ENCODE results near the gene TREH.

TREH gene

GRCh38 chr11:118666371-118666770 lies 13.1 kb downstream of the TREH start:
- FAIRE-seq = no peak
- TF ChIP-seq, protein P1, sequence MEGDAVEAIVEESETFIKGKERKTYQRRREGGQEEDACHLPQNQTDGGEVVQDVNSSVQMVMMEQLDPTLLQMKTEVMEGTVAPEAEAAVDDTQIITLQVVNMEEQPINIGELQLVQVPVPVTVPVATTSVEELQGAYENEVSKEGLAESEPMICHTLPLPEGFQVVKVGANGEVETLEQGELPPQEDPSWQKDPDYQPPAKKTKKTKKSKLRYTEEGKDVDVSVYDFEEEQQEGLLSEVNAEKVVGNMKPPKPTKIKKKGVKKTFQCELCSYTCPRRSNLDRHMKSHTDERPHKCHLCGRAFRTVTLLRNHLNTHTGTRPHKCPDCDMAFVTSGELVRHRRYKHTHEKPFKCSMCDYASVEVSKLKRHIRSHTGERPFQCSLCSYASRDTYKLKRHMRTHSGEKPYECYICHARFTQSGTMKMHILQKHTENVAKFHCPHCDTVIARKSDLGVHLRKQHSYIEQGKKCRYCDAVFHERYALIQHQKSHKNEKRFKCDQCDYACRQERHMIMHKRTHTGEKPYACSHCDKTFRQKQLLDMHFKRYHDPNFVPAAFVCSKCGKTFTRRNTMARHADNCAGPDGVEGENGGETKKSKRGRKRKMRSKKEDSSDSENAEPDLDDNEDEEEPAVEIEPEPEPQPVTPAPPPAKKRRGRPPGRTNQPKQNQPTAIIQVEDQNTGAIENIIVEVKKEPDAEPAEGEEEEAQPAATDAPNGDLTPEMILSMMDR (IDR thresholded peaks at IDR 0.05; ENCODE audit: insufficient read depth, missing control alignments) = no peak
- DNase-seq (ENCODE audit: insufficient read length, low spot score) = no peak

- FAIRE-seq (no peak), DNase-seq (ENCODE audit: insufficient read length, low spot score) (no peak)
- TF ChIP-seq, protein P1 (IDR thresholded peaks at IDR 0.05; ENCODE audit: insufficient read depth, missing control alignments) = no peak
Measured at GRCh38 chr11:118663902-118664301, 15.5 kb downstream of the TREH start.

- TF ChIP-seq, protein P1 (IDR thresholded peaks at IDR 0.05; ENCODE audit: insufficient read depth, missing control alignments) = no peak
- FAIRE-seq (no peak), DNase-seq (ENCODE audit: insufficient read length, low spot score) (no peak)
Measured at GRCh38 chr11:118663381-118663780, 16.1 kb downstream of the TREH start.

DNA sequence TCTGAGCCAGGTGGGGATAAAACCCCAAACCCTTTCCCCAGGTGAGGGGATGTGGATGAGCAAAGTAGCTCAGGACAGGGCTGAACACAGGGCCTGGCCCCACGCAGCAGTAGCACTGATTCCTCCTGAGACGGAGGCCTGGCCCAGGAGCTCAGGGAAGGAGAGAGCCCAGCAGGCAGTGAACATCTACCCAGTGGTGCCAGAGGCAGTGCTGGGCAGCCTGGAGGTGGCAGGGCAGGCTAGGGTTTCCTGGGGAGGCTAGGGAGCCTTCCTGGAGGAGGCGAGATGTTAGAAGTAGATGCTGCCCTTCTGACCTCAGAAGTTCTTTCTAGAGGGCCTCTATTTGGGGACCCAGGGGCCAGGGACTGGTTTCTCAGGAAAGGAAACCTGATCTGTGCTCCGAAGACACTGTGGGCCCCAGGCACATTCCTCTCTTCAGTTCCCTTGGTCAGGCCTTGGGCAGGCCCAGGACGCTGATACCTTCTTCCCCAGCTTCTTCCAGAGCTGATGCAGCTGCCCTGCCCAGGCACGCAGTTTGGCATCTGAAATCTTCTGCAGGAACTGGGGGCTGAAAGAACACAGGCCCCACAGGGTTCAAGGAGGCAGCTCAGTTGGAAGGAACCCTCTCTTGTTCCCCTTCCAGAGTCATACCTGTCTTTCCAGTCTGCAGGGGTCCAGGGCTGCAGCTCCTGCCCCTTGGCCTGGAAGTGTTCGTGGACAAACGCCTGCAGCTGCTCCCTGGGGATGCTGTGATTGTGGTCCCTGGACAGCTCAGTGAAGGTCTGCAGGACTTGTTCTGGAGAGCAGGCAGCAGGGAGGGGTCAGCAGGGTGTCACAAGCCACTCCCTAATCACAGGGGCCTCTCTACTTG lies 16.8 kb downstream of the TREH start:
- TF ChIP-seq, protein P1 (IDR thresholded peaks at IDR 0.05; ENCODE audit: insufficient read depth, missing control alignments) = no peak
- FAIRE-seq (no peak), DNase-seq (ENCODE audit: insufficient read length, low spot score) (no peak)

GRCh38 chr11:118661425-118662301 lies 17.8 kb downstream of the TREH start:
- TF ChIP-seq, protein P1 (IDR thresholded peaks at IDR 0.05; ENCODE audit: insufficient read depth, missing control alignments) = no peak
- FAIRE-seq (no peak), DNase-seq (ENCODE audit: insufficient read length, low spot score) (no peak)

DNA sequence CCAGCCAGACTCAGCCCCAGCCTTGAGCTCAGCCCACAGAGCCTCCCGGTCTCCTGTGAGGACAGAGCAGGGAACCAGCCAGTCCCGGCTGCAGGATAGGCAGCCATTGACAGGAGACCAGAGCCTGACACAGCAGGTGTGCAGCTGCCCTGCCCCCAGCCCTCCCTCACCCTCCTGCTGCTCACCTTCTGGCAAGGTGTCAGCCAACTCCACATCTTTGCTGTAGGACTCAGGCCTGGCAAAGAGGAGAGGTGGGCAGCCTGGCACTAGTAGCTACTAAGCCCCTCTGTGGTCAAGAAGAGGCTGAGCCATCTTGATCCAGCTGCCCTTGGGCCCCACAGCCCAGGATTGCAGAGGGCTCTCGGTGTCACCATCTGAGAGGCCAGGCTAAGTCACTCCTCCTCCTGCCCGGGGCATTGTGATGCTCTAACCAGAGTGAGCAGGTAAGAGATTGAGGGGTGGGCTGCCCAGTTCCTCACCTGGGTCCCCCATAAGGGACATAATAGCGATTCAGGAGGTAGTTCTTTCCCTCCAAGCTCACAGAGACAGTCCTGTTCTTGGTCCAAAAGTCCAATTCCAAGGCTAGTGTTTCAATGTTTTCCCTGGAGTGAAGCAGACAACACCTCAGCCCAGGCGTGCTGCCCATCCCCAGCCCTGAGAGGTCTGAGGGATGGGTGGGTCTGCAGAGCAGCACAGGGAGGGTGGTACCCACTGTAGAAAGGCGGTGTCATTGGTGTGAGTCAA lies 18.6 kb downstream of the TREH start:
- DNase-seq (ENCODE audit: insufficient read length, low spot score) (no peak), FAIRE-seq (no peak)
- TF ChIP-seq, protein P1 (IDR thresholded peaks at IDR 0.05; ENCODE audit: insufficient read depth, missing control alignments) = no peak

Data from D721Med (cell line).